A673 (cell line): Measurements from ENCODE around the gene SMU1. TPM values are rescaled to one million over a fixed set of nuclear protein-coding genes. Genes with fewer than 3 reads are reported as not detected.

Experiments used
- BruUV-seq: library from RNA; stranded (reverse); fragments of 400-500 nt; replicated peaks from 2 replicates; lab custom pipeline; 2021; lab: Mats Ljungman, UMichigan
- CTCF ChIA-PET: fragments of 300-600 bp; sonication (Branson Sonifier 250); formaldehyde crosslinking; loops from one replicate; lab custom pipeline; 2022; ENCODE audit warnings: antibody characterized with exemption; lab: Charles Lee
- POLR2A ChIA-PET: fragments of 300-600 bp; sonication (Branson Sonifier 250); formaldehyde crosslinking; loops from one replicate; lab custom pipeline; 2022; ENCODE audit warnings: antibody characterized with exemption; ENCODE audit not compliant: low non-redundant PET; lab: Charles Lee
- DNase-seq: peaks from one replicate; pipeline ENCODE4 v3.0.0-alpha.2; 2015; ENCODE audit warnings: low spot score
- H3K27ac ChIP-seq: fragments of 200-600 bp; sonication (generic); 2 replicates; pipeline ENCODE4 v1.5.1; 2016; ENCODE audit warnings: mixed run types, low read depth, mild to moderate bottlenecking, mixed read lengths, antibody characterized with exemption, low read length; ENCODE audit not compliant: poor library complexity, severe bottlenecking
- H3K27me3 ChIP-seq: fragments of 200-600 bp; sonication (generic); replicated peaks from 2 replicates; pipeline ENCODE4 v1.6.1; 2017; ENCODE audit warnings: mixed run types, low read depth, mild to moderate bottlenecking, mixed read lengths, antibody characterized with exemption, low read length; ENCODE audit not compliant: insufficient read depth, poor library complexity
- H3K36me3 ChIP-seq: fragments of 200-600 bp; sonication (generic); 2 replicates; pipeline ENCODE4 v1.6.1; 2016; ENCODE audit warnings: mixed run types, mild to moderate bottlenecking, mixed read lengths, antibody characterized with exemption, low read length; ENCODE audit not compliant: insufficient read depth, poor library complexity, severe bottlenecking
- H3K4me1 ChIP-seq: fragments of 200-600 bp; sonication (generic); 2 replicates; pipeline ENCODE4 v1.6.1; 2017; ENCODE audit warnings: mixed run types, mild to moderate bottlenecking, mixed read lengths, antibody characterized with exemption, low read length; ENCODE audit not compliant: insufficient read depth, poor library complexity, severe bottlenecking
- H3K4me3 ChIP-seq: fragments of 200-600 bp; sonication (generic); 2 replicates; pipeline ENCODE4 v1.5.1; 2016; ENCODE audit warnings: low read depth, mixed run types, mild to moderate bottlenecking, mixed read lengths, low read length; ENCODE audit not compliant: poor library complexity, severe bottlenecking
- H3K9me3 ChIP-seq: fragments of 200-600 bp; sonication (generic); 2 replicates; pipeline ENCODE4 v1.6.1; 2016; ENCODE audit warnings: mixed run types, low read depth, mild to moderate bottlenecking, mixed read lengths, antibody characterized with exemption, low read length; ENCODE audit not compliant: poor library complexity, severe bottlenecking
- CTCF ChIP-seq: fragments of 300-800, 200-600 bp; sonication (generic); conservative IDR thresholded peaks from 2 replicates; pipeline ENCODE4 v1.5.1; 2017; ENCODE audit warnings: low read depth, mild to moderate bottlenecking, antibody characterized with exemption, low read length, moderate library complexity, mixed read lengths
- EZH2 ChIP-seq: fragments of 200-600 bp; sonication (generic); IDR thresholded peaks from 2 replicates; pipeline ENCODE4 v1.6.1; 2017; ENCODE audit warnings: borderline replicate concordance, low read depth, mild to moderate bottlenecking, mixed read lengths, antibody characterized with exemption, low read length; ENCODE audit not compliant: poor library complexity, severe bottlenecking
- intact Hi-C: fragments of 100-400 bp; cut with micrococcal nuclease; formaldehyde crosslinking; loops from one replicate; pipeline ENCODE4 v1.10.0; 2022; ENCODE audit not compliant: unreplicated experiment
- total RNA-seq: library from RNA; stranded (reverse); gene quantifications from 2 replicates; pipeline ENCODE4 v1.2.3, GENCODE V29; 2021

Gene SMU1
- total RNA-seq, 1 experiment from 2014 or later: 31.2 TPM

GRCh38 chr9:33102551-33103210 lies 26.2 kb upstream of the SMU1 start:
- TF ChIP-seq EZH2 (no peak), CTCF (no peak)
- intact Hi-C loops: no loop called here
- Histone ChIP-seq H3K4me1 (no peaks in the 10 kb centered on the region), H3K9me3 (no peaks in the 10 kb centered on the region), H3K4me3 (no peak overlapping the region), H3K36me3 (no peaks in the 10 kb centered on the region), H3K27me3 (no peaks in the 10 kb centered on the region), H3K27ac (no peak overlapping the region)
- no TSS peak for BruUV-seq
- CTCF ChIA-PET: no interaction called here
- no peak for DNase-seq
- POLR2A ChIA-PET: no interaction called here

GRCh38 chr9:33101104-33101951 lies 24.9 kb upstream of the SMU1 start:
- DNase-seq: no peak
- Histone ChIP-seq H3K36me3 (no peaks in the 10 kb centered on the region), H3K4me1 (no peaks in the 10 kb centered on the region), H3K27me3 (no peaks in the 10 kb centered on the region), H3K27ac (no peak overlapping the region), H3K9me3 (no peaks in the 10 kb centered on the region), H3K4me3 (no peak overlapping the region)
- intact Hi-C loops: no loop called here
- ChIA-PET POLR2A (no interaction called here), CTCF (no interaction called here)
- TF ChIP-seq CTCF (no peak), EZH2 (no peak)
- no TSS peak for BruUV-seq

- CTCF ChIA-PET: interaction anchor here (0.6 kb wide), 1 partner anchor 55 kb away, joined by 3 read pairs; no protein-coding TSS in a partner anchor
- no peak for DNase-seq
- intact Hi-C loops: no loop called here
- TF ChIP-seq EZH2: no peak
- no peak for TF ChIP-seq CTCF
- Histone ChIP-seq H3K27me3 (no peaks in the 10 kb centered on the region), H3K4me1 (no peaks in the 10 kb centered on the region), H3K9me3 (no peaks in the 10 kb centered on the region), H3K27ac (no peak overlapping the region), H3K4me3 (no peak overlapping the region), H3K36me3 (no peaks in the 10 kb centered on the region)
- no TSS peak for BruUV-seq
- POLR2A ChIA-PET: no interaction called here
These were observed 23.3 kb upstream of the SMU1 start for GRCh38 chr9:33099754-33100153.
